ENCODE measurements around the gene NPRL2. TPM values are rescaled to one million over a fixed set of nuclear protein-coding genes. Genes with fewer than 3 reads are reported as not detected.
A peak's percentile ranks its signal among the peaks of the same experiment; 100 is the strongest.

NPRL2 gene
- total and polyA plus RNA-seq, 2 of the 13 experiments (the other 11 are each of a cell fraction or from before 2014, with no cell fraction given) = 30.6 to 51.4 TPM

DNA sequence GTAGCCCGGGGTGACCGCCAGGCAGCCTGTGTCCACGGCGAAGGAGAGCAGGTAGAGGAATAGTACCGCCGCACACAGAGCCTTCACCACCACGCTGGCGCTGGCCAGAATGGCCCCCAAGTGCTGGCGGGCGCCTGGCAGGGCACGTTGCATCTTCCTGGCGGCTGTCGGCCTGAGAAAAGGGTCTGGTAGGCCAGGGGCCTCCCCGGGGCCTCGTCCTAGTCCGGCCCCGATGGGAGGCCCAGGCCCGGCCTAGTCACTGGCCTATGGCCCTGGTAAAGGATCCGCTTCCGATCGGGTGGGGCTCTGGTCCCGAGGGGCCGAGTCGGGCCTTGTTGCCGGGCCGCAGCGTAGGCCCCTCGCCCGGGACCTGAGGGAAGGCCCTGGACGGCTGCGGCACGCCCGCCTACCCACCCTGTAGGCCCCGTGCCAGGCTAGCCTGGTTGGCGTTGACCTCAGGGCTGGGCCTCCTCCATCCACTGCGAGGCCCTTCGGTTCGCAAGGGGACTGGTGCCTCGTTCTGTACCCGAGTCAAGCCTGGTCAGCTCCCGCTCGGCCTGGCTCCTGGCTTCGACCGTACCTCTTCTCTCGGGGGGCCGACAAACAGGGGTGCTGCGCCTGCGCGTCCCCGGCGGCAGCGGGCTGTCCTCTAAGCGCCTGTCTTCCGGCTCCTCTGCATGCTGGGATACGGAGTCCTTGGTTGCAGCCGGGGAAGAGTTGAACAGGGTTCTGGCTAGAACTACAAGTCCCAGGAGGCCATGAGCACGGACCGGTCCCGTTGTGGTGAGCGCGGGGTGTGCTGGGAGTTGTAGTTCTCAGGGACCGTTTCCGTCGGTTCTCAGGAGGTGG is 8.6 kb upstream of the NPRL2 start, which contains the start of gene TMEM115 (continued):
- 0 out of 2 replicates have a peak, but pooled peaks have one; percentile 34 for TF ChIP-seq STAT5B (CRISPR knock-in tag; IDR thresholded peaks at IDR 0.05)
- TF ChIP-seq KLF11 (CRISPR knock-in tag; IDR thresholded peaks at IDR 0.05) = 0 out of 2 replicates have a peak, but pooled peaks have one; percentile 59
- no peak for TF ChIP-seq PAF1 (CRISPR knock-in tag; IDR thresholded peaks at IDR 0.05)
- peak; percentile 85 for TF ChIP-seq ZBTB7B (CRISPR knock-in tag; IDR thresholded peaks at IDR 0.05)
- TF ChIP-seq AGO2 (optimal IDR thresholded peaks at IDR 0.05; ENCODE audit: low read depth, low read length) = peak; percentile 69
- TF ChIP-seq, protein P1, sequence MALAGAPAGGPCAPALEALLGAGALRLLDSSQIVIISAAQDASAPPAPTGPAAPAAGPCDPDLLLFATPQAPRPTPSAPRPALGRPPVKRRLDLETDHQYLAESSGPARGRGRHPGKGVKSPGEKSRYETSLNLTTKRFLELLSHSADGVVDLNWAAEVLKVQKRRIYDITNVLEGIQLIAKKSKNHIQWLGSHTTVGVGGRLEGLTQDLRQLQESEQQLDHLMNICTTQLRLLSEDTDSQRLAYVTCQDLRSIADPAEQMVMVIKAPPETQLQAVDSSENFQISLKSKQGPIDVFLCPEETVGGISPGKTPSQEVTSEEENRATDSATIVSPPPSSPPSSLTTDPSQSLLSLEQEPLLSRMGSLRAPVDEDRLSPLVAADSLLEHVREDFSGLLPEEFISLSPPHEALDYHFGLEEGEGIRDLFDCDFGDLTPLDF (CRISPR knock-in tag; IDR thresholded peaks at IDR 0.05) = no peak
- TF ChIP-seq SNAPC2 (CRISPR knock-in tag; IDR thresholded peaks at IDR 0.05) = no peak
- TF ChIP-seq, protein P2, sequence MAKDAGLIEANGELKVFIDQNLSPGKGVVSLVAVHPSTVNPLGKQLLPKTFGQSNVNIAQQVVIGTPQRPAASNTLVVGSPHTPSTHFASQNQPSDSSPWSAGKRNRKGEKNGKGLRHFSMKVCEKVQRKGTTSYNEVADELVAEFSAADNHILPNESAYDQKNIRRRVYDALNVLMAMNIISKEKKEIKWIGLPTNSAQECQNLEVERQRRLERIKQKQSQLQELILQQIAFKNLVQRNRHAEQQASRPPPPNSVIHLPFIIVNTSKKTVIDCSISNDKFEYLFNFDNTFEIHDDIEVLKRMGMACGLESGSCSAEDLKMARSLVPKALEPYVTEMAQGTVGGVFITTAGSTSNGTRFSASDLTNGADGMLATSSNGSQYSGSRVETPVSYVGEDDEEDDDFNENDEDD (CRISPR knock-in tag; IDR thresholded peaks at IDR 0.05; ENCODE audit: borderline replicate concordance) = peak; percentile 40; the same call in 1 of the 2 replicates
- no peak for TF ChIP-seq ZNF761 (CRISPR knock-in tag; conservative IDR thresholded peaks at IDR 0.05)
- TF ChIP-seq ZNF10 (CRISPR knock-in tag; IDR thresholded peaks at IDR 0.05; ENCODE audit: borderline replicate concordance, low read depth) = no peak
- TF ChIP-seq, protein P3, sequence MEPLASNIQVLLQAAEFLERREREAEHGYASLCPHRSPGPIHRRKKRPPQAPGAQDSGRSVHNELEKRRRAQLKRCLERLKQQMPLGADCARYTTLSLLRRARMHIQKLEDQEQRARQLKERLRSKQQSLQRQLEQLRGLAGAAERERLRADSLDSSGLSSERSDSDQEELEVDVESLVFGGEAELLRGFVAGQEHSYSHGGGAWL (CRISPR knock-in tag; IDR thresholded peaks at IDR 0.05) = peak; percentile 94; the same call in 1 of the 2 replicates
- peak; percentile 93 for TF ChIP-seq ZNF468 (CRISPR knock-in tag; IDR thresholded peaks at IDR 0.05)
- TF ChIP-seq SP140L (CRISPR knock-in tag; IDR thresholded peaks at IDR 0.05; ENCODE audit: borderline replicate concordance) = no peak
- TF ChIP-seq, protein P4, sequence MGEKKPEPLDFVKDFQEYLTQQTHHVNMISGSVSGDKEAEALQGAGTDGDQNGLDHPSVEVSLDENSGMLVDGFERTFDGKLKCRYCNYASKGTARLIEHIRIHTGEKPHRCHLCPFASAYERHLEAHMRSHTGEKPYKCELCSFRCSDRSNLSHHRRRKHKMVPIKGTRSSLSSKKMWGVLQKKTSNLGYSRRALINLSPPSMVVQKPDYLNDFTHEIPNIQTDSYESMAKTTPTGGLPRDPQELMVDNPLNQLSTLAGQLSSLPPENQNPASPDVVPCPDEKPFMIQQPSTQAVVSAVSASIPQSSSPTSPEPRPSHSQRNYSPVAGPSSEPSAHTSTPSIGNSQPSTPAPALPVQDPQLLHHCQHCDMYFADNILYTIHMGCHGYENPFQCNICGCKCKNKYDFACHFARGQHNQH (CRISPR knock-in tag; IDR thresholded peaks at IDR 0.05) = peak; percentile 80
- no peak for TF ChIP-seq FOSL1 (CRISPR knock-in tag; IDR thresholded peaks at IDR 0.05; ENCODE audit: borderline replicate concordance)
- TF ChIP-seq HMG20A (CRISPR knock-in tag; IDR thresholded peaks at IDR 0.05; ENCODE audit: borderline replicate concordance) = no peak
- peak; percentile 53; the same call in 1 of the 2 replicates for TF ChIP-seq HDAC2 (CRISPR knock-in tag; IDR thresholded peaks at IDR 0.05)
- no peak for TF ChIP-seq DDIT3 (CRISPR knock-in tag; IDR thresholded peaks at IDR 0.05)
- TF ChIP-seq TEF (CRISPR knock-in tag; IDR thresholded peaks at IDR 0.05) = no peak; the same call in 1 of the 2 replicates
- no peak for TF ChIP-seq SRSF9 (IDR thresholded peaks at IDR 0.05; ENCODE audit: borderline replicate concordance, insufficient read depth, low read depth, low read length, poor library complexity, severe bottlenecking)
- peak; percentile 93; the same call in 1 of the 2 replicates for TF ChIP-seq ZZZ3 (CRISPR knock-in tag; IDR thresholded peaks at IDR 0.05; ENCODE audit: borderline replicate concordance)
- TF ChIP-seq ZNF570 (CRISPR knock-in tag; IDR thresholded peaks at IDR 0.05; ENCODE audit: borderline replicate concordance) = no peak
- TF ChIP-seq NCOA1 (CRISPR knock-in tag; IDR thresholded peaks at IDR 0.05) = peak; percentile 53; the same call in 1 of the 2 replicates
- TF ChIP-seq RFX3 (CRISPR knock-in tag; IDR thresholded peaks at IDR 0.05) = no peak
- TF ChIP-seq ZNF264 (CRISPR knock-in tag; IDR thresholded peaks at IDR 0.05) = peak; percentile 33; the same call in 1 of the 2 replicates
- 0 out of 2 replicates have a peak, but pooled peaks have one; percentile 26 for TF ChIP-seq RAD21 (CRISPR knock-in tag; IDR thresholded peaks at IDR 0.05)

Measured in HepG2 (cell line).